ES-I3 (cell line): ENCODE data around the gene EBF4.

ENCODE experiments used
- H3K36me3 ChIP-seq: 2 replicates; pipeline ENCODE4 v1.6.1; 2013; ENCODE audit warnings: mild to moderate bottlenecking, low read length, control low read depth, moderate library complexity; ENCODE audit not compliant: insufficient read depth
- H3K4me1 ChIP-seq: 2 replicates; pipeline ENCODE4 v1.6.1; 2013; ENCODE audit warnings: mild to moderate bottlenecking, control low read depth, low read length; ENCODE audit not compliant: insufficient read depth
- H3K9ac ChIP-seq: 2 replicates; pipeline ENCODE4 v1.6.1; 2013; ENCODE audit warnings: low read depth, mild to moderate bottlenecking, low read length, moderate library complexity
- H3K9me3 ChIP-seq: 2 replicates; pipeline ENCODE4 v1.6.1; 2013; ENCODE audit warnings: mild to moderate bottlenecking, low read length, moderate library complexity; ENCODE audit not compliant: control insufficient read depth, insufficient read depth

Gene EBF4

GRCh38 chr20:2780948-2781347, 88.4 kb downstream of the EBF4 start:
- H3K4me1 ChIP-seq: no peaks in the 10 kb centered on the region
- no peaks in the 10 kb centered on the region for H3K36me3 ChIP-seq
- H3K9ac ChIP-seq: no peak overlapping the region
- no peaks in the 10 kb centered on the region for H3K9me3 ChIP-seq

GRCh38 chr20:2783908-2784566, 91.5 kb downstream of the EBF4 start:
- Histone ChIP-seq H3K9ac (no peak overlapping the region), H3K4me1 (no peaks in the 10 kb centered on the region), H3K9me3 (no peaks in the 10 kb centered on the region; the same call in 1 of the 2 replicates), H3K36me3 (no peaks in the 10 kb centered on the region)

- Histone ChIP-seq H3K9ac (no peak overlapping the region), H3K9me3 (no peaks in the 10 kb centered on the region), H3K4me1 (no peaks in the 10 kb centered on the region), H3K36me3 (no peaks in the 10 kb centered on the region)
These were observed 100.9 kb downstream of the EBF4 start for GRCh38 chr20:2793471-2793870.

DNA sequence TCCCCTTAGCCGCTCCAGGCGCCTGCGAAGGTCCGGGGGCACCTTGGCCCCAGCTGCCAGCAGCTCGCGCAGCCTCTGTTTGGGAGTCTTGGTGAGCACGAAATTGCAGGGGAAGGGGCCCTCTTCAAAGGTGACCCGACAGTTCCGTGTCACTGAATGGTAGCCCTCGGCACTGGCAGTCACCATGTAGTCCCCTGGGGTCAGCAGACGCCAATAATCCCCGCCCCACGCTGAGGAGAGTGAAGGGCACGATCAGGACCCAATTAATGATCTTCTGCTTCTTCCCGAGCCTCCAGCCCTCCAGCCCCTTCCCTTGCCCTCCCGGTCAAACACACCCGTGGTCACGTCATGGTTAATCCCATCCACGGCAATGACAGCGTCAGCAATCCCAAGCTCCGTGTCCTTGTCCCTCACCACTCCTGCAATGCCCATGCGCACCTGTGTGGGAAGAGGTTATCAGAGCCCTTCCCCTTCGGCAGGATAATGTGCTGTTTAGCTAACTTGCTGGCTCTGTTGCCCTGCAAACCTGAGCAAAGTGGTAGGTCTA, 101.7 kb downstream of the EBF4 start:
- Histone ChIP-seq H3K36me3 (no peaks in the 10 kb centered on the region), H3K9me3 (no peaks in the 10 kb centered on the region), H3K9ac (no peak overlapping the region), H3K4me1 (no peaks in the 10 kb centered on the region; the same call in 1 of the 2 replicates)

GRCh38 chr20:2794866-2795447, 102.4 kb downstream of the EBF4 start:
- Histone ChIP-seq H3K36me3 (no peaks in the 10 kb centered on the region), H3K9ac (no peak overlapping the region), H3K9me3 (no peaks in the 10 kb centered on the region), H3K4me1 (no peaks in the 10 kb centered on the region; the same call in 1 of the 2 replicates)

- H3K9ac ChIP-seq: no peak overlapping the region
These were observed 102.9 kb downstream of the EBF4 start for GRCh38 chr20:2795451-2795850.

DNA sequence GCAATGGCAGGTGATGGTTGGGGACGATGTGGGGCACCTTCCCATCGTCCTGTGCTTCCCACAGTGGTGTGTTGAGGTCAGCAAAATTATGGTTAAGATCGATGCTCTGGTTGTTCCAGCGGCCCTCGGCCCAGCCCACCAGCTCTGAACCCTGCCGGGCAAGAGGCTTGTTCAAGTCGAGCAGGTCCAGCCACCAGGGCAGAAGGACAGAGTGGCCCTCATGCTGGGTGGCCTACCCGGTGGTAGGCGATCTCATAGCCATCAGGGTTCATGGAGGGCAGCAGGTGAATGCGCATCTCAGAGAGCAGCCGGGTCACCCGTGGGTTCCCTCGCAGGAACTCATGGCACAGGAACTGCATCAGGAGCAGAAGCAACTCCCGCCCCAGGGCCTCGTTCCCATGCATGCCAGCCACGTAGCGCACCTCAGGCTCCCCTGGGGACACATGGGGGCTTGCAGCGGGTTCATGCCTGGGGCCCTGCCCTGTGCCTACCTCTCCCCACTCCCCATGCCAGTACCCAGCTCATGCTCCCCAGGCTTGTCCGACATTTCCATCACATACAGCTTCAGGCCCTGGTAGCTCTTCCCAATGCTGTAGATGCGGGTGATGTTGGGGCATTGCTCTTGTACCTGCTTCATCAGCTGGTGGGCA, 103.6 kb downstream of the EBF4 start:
- no peak overlapping the region for H3K9ac ChIP-seq
- H3K9me3 ChIP-seq: no peaks in the 10 kb centered on the region
- no peaks in the 10 kb centered on the region for H3K36me3 ChIP-seq
- no peaks in the 10 kb centered on the region; the same call in 1 of the 2 replicates for H3K4me1 ChIP-seq

More at GRCh38 chr20:2795451-2795850, 102.9 kb downstream of the EBF4 start:
- no peaks in the 10 kb centered on the region for H3K9me3 ChIP-seq
- H3K36me3 ChIP-seq: no peaks in the 10 kb centered on the region
- no peaks in the 10 kb centered on the region; the same call in 1 of the 2 replicates for H3K4me1 ChIP-seq

- Histone ChIP-seq H3K4me1 (no peaks in the 10 kb centered on the region; the same call in 1 of the 2 replicates), H3K36me3 (no peaks in the 10 kb centered on the region), H3K9ac (no peak overlapping the region), H3K9me3 (no peaks in the 10 kb centered on the region)
These were observed 104.8 kb downstream of the EBF4 start for GRCh38 chr20:2797136-2797983.

DNA sequence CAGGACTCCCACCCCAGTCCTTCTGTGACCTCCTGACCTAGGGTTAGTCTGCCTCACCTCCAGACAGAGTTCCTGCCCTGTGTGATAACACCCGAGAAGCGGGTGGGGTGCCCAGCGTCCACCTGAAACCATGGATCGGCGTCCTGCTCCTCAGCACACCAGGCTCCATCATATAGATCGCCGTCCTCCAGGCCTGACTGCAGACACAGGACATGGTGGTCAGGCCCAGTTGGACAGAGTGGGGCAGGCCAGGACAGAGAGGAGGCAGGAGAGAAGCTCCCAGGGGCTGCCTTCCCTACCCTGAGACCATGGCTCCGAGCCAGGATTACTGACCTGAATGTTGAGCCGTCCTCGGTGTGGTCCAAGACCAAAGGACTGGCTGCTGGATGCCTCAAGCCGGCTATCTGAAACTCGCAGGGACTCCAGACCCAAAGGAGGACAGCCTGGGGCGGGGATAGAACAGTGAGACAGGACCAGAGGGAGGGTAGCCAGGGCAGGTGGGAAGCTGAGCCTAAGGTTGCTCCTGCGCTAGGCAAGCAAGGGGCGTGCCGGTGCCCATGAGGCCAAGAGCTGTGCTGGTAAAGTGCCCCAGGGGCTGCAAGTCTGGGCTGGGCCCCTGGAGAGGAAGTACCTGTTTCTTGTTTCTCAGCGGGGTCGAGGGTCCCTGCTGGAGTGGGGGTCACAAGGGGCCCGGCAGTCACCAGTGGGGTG, 105.7 kb downstream of the EBF4 start:
- no peak overlapping the region for H3K9ac ChIP-seq
- H3K9me3 ChIP-seq: no peaks in the 10 kb centered on the region
- H3K36me3 ChIP-seq: no peaks in the 10 kb centered on the region
- no peaks in the 10 kb centered on the region; the same call in 1 of the 2 replicates for H3K4me1 ChIP-seq

- no peaks in the 10 kb centered on the region; the same call in 1 of the 2 replicates for H3K4me1 ChIP-seq
These were observed 106.2 kb downstream of the EBF4 start for GRCh38 chr20:2798814-2799213.

DNA sequence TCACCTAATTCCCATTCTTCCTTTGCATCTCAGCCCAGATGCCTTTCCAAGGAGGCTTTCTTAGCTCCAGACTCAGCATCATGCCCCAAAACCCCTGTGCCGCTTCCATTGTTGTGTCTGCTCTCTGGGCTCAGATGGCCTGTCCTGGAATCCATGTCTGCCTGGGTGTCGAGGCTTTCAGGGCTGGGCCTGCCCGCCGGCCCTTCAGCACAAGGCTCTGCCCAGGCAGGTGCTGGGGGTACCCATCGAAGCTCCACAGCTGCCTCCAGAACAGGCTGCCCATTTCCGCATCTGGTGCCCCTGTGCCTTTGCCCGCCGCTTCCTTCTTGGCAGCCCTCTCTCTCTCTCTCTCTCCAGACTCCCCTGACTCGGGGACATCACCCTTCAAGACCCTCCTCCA, 106.7 kb downstream of the EBF4 start:
- Histone ChIP-seq H3K9ac (peak overlapping the region; percentile 46; the same call in 1 of the 2 replicates), H3K36me3 (no peaks in the 10 kb centered on the region), H3K4me1 (no peaks in the 10 kb centered on the region; the same call in 1 of the 2 replicates), H3K9me3 (no peaks in the 10 kb centered on the region)

More at GRCh38 chr20:2798814-2799213, 106.2 kb downstream of the EBF4 start:
- H3K36me3 ChIP-seq: no peaks in the 10 kb centered on the region
- H3K9me3 ChIP-seq: no peaks in the 10 kb centered on the region
- H3K9ac ChIP-seq: no peak overlapping the region

- Histone ChIP-seq H3K9me3 (no peaks in the 10 kb centered on the region), H3K36me3 (no peaks in the 10 kb centered on the region), H3K9ac (peak overlapping the region; percentile 46), H3K4me1 (no peaks in the 10 kb centered on the region; the same call in 1 of the 2 replicates)
These were observed 107.3 kb downstream of the EBF4 start for GRCh38 chr20:2799688-2800520.
